Natural killer cell treated with Interleukin-12 subunit alpha and Interleukin-12 subunit beta and Interleukin-15 and Interleukin-18, amount 100 ng/mL, for 72 hours (primary cell): Measurements from ENCODE around the gene RTL1. TPM values are rescaled to one million over a fixed set of nuclear protein-coding genes. Genes with fewer than 3 reads are reported as not detected.

Source experiments
- ATAC-seq, 2 donors: fragments of 150-1000 bp; cut with Tn5 transposase in 1 of 2; sonication (Bioruptor Pico), chemical (Tn5 transposase) in 1 of 2; 2 replicates each; pipeline ENCODE4 v1.10.0; 2021
- DNase-seq: peaks from one replicate; pipeline ENCODE4 v3.0.0; 2022; ENCODE audit warnings: low spot score
- H3K27ac Mint-ChIP-seq, 2 donors: 1 replicate in 1 of 2; 2 replicates in 1 of 2; pipeline ENCODE4 v1.8.0; 2022; ENCODE audit warnings: mixed read lengths in 2 of 2, mild to moderate bottlenecking in 1 of 2, moderate library complexity in 1 of 2
- H3K27me3 Mint-ChIP-seq, 2 donors: 1 replicate in 1 of 2; 2 replicates in 1 of 2; pipeline ENCODE4 v1.8.0; 2022; ENCODE audit warnings: mixed read lengths in 2 of 2
- H3K36me3 Mint-ChIP-seq: one replicate; pipeline ENCODE4 v1.8.0; 2022; ENCODE audit warnings: mixed read lengths
- H3K4me1 Mint-ChIP-seq, 2 donors: 1 replicate in 1 of 2; 2 replicates in 1 of 2; pipeline ENCODE4 v1.8.0; 2022; ENCODE audit warnings: low read depth in 2 of 2, mixed read lengths in 2 of 2, mild to moderate bottlenecking in 1 of 2
- H3K4me3 Mint-ChIP-seq: one replicate; pipeline ENCODE4 v1.8.0; 2022; ENCODE audit warnings: mixed read lengths
- H3K9me3 Mint-ChIP-seq: 2 replicates; pipeline ENCODE4 v1.8.0; 2022; ENCODE audit warnings: mixed read lengths
- total RNA-seq, 2 donors: library from RNA; stranded (reverse); gene quantifications; one replicate each; pipeline ENCODE4 v1.2.3, GENCODE V29; 2022

RTL1 gene
- total RNA-seq, 2 donors from 2014 or later: not detected

GRCh38 chr14:100872259-100873095 is 31.0 kb downstream of the RTL1 start:
- no peak overlapping the region for H3K4me3 Mint-ChIP-seq
- H3K27me3 Mint-ChIP-seq: no peaks in the 10 kb centered on the region
- DNase-seq: no peak
- H3K4me1 Mint-ChIP-seq: peaks cover 6 to 9% of the 10 kb centered on the region in 2 donors
- H3K36me3 Mint-ChIP-seq: no peaks in the 10 kb centered on the region
- H3K27ac Mint-ChIP-seq: no peak overlapping the region
- no peaks in the 10 kb centered on the region for H3K9me3 Mint-ChIP-seq
- ATAC-seq: peak in 1 of 2 donors; percentile 6

GRCh38 chr14:100871234-100872186 is 32.0 kb downstream of the RTL1 start:
- Mint-ChIP-seq H3K9me3 (no peaks in the 10 kb centered on the region), H3K4me3 (no peak overlapping the region), H3K36me3 (no peaks in the 10 kb centered on the region), H3K27me3 (no peaks in the 10 kb centered on the region), H3K27ac (no peak overlapping the region), H3K4me1 (peaks cover 6 to 9% of the 10 kb centered on the region in 2 donors)
- DNase-seq: peak; percentile 61
- peak in 1 of 2 donors; percentile 5 for ATAC-seq

- Mint-ChIP-seq H3K27ac (no peak overlapping the region), H3K4me1 (peaks cover 6 to 9% of the 10 kb centered on the region in 2 donors), H3K27me3 (no peaks in the 10 kb centered on the region), H3K36me3 (no peaks in the 10 kb centered on the region), H3K9me3 (no peaks in the 10 kb centered on the region), H3K4me3 (no peak overlapping the region)
- ATAC-seq (no peak), DNase-seq (peak; percentile 44)
These were observed 34.7 kb downstream of the RTL1 start for GRCh38 chr14:100868621-100869370.

GRCh38 chr14:100867631-100868315 is 35.7 kb downstream of the RTL1 start:
- DNase-seq (peak; percentile 16), ATAC-seq (no peak)
- Mint-ChIP-seq H3K4me1 (peaks cover 6 to 9% of the 10 kb centered on the region in 2 donors), H3K4me3 (no peak overlapping the region), H3K36me3 (no peaks in the 10 kb centered on the region), H3K27ac (no peak overlapping the region), H3K27me3 (no peaks in the 10 kb centered on the region), H3K9me3 (no peaks in the 10 kb centered on the region)

GRCh38 chr14:100866666-100867630 is 36.6 kb downstream of the RTL1 start:
- H3K9me3 Mint-ChIP-seq: no peaks in the 10 kb centered on the region
- DNase-seq: peak; percentile 32
- peaks cover 3 to 4% of the 10 kb centered on the region in 2 donors for H3K4me1 Mint-ChIP-seq
- H3K36me3 Mint-ChIP-seq: no peaks in the 10 kb centered on the region
- ATAC-seq: peak in 1 of 2 donors; percentile 29
- H3K27ac Mint-ChIP-seq: no peak overlapping the region
- no peaks in the 10 kb centered on the region for H3K27me3 Mint-ChIP-seq
- no peak overlapping the region for H3K4me3 Mint-ChIP-seq

GRCh38 chr14:100865682-100866591 is 37.6 kb downstream of the RTL1 start:
- H3K4me3 Mint-ChIP-seq: no peak overlapping the region
- no peaks in the 10 kb centered on the region for H3K27me3 Mint-ChIP-seq
- no peaks in the 10 kb centered on the region for H3K36me3 Mint-ChIP-seq
- H3K27ac Mint-ChIP-seq: no peak overlapping the region
- no peaks in the 10 kb centered on the region for H3K9me3 Mint-ChIP-seq
- ATAC-seq (no peak), DNase-seq (peak; percentile 34)
- H3K4me1 Mint-ChIP-seq: no peaks in the 10 kb centered on the region

- no peak overlapping the region for H3K27ac Mint-ChIP-seq
- DNase-seq (peak; percentile 31), ATAC-seq (no peak)
- peaks cover 0 to 1% of the 10 kb centered on the region in 2 donors for H3K27me3 Mint-ChIP-seq
- no peaks in the 10 kb centered on the region for H3K36me3 Mint-ChIP-seq
- H3K9me3 Mint-ChIP-seq: no peaks in the 10 kb centered on the region
- no peaks in the 10 kb centered on the region for H3K4me1 Mint-ChIP-seq
- H3K4me3 Mint-ChIP-seq: no peak overlapping the region
These were observed 38.4 kb downstream of the RTL1 start for GRCh38 chr14:100864960-100865681.

GRCh38 chr14:100864206-100864605 is 39.3 kb downstream of the RTL1 start:
- Mint-ChIP-seq H3K36me3 (no peaks in the 10 kb centered on the region), H3K9me3 (no peaks in the 10 kb centered on the region), H3K4me3 (no peak overlapping the region), H3K4me1 (no peaks in the 10 kb centered on the region), H3K27me3 (peaks cover 0 to 4% of the 10 kb centered on the region in 2 donors), H3K27ac (no peak overlapping the region)
- DNase-seq (peak; percentile 52), ATAC-seq (no peak)

GRCh38 chr14:100862793-100863192 is 40.7 kb downstream of the RTL1 start:
- no peaks in the 10 kb centered on the region for H3K4me1 Mint-ChIP-seq

GRCh38 chr14:100862277-100862676 is 41.2 kb downstream of the RTL1 start:
- DNase-seq: no peak

More at GRCh38 chr14:100862793-100863192, 40.7 kb downstream of the RTL1 start:
- Mint-ChIP-seq H3K36me3 (no peaks in the 10 kb centered on the region), H3K4me3 (no peak overlapping the region), H3K27me3 (peaks cover 0 to 4% of the 10 kb centered on the region in 2 donors), H3K9me3 (no peaks in the 10 kb centered on the region), H3K27ac (no peak overlapping the region)
- ATAC-seq (no peak), DNase-seq (no peak)

GRCh38 chr14:100861937-100862247 is 41.6 kb downstream of the RTL1 start:
- Mint-ChIP-seq H3K9me3 (no peaks in the 10 kb centered on the region), H3K27ac (no peak overlapping the region), H3K36me3 (no peaks in the 10 kb centered on the region), H3K4me1 (no peaks in the 10 kb centered on the region), H3K27me3 (peaks cover 0 to 4% of the 10 kb centered on the region in 2 donors), H3K4me3 (no peak overlapping the region)
- no peak for DNase-seq
- ATAC-seq: no peak

More at GRCh38 chr14:100862277-100862676, 41.2 kb downstream of the RTL1 start:
- Mint-ChIP-seq H3K27ac (no peak overlapping the region), H3K9me3 (no peaks in the 10 kb centered on the region), H3K4me1 (no peaks in the 10 kb centered on the region), H3K4me3 (no peak overlapping the region), H3K27me3 (peaks cover 0 to 4% of the 10 kb centered on the region in 2 donors), H3K36me3 (no peaks in the 10 kb centered on the region)
- ATAC-seq: no peak
